Uterus (tissue), 4 donors: ENCODE measurements around the gene SEC24D. TPM values are rescaled to one million over a fixed set of nuclear protein-coding genes. Genes with fewer than 3 reads are reported as not detected.

Source experiments
- DNase-seq, 2 donors: peaks; one replicate each; pipeline ENCODE4 v3.0.0-alpha.2; 2019 to 2020
- H3K27ac ChIP-seq, 2 donors: fragments of 200-600 bp; sonication (generic); 1 replicate in 1 of 2; 2 replicates in 1 of 2; pipeline ENCODE4 v1.5.1; 2016 to 2018
- H3K27me3 ChIP-seq, 2 donors: fragments of 200-600 bp; sonication (generic); one replicate each; pipeline ENCODE4 v1.5.1; 2018 to 2019; ENCODE audit warnings: control low read depth in 1 of 2
- H3K36me3 ChIP-seq, 2 donors: fragments of 200-600 bp; sonication (generic); one replicate each; pipeline ENCODE4 v1.5.1; 2019; ENCODE audit warnings: control low read depth in 1 of 2
- H3K4me1 ChIP-seq, 2 donors: fragments of 200-600 bp; sonication (generic); one replicate each; pipeline ENCODE4 v1.5.1; 2018 to 2019; ENCODE audit warnings: control low read depth in 1 of 2
- H3K4me3 ChIP-seq, 2 donors: fragments of 200-600 bp; sonication (generic); 1 replicate in 1 of 2; 2 replicates in 1 of 2; pipeline ENCODE4 v1.5.1; 2018 to 2019; ENCODE audit warnings: mild to moderate bottlenecking in 1 of 2
- H3K9me3 ChIP-seq, 2 donors: fragments of 200-600 bp; sonication (generic); one replicate each; pipeline ENCODE4 v1.5.1; 2019; ENCODE audit warnings: control low read depth in 1 of 2
- POLR2A ChIP-seq, 2 donors: fragments of 450-650 bp; IDR thresholded peaks; one replicate each; pipeline ENCODE4 v1.6.1; 2016; ENCODE audit warnings: antibody characterized with exemption in 2 of 2, mild to moderate bottlenecking in 1 of 2, moderate library complexity in 1 of 2
- intact Hi-C: fragments of 100-400 bp; cut with DNase I; formaldehyde crosslinking; loops from one replicate; pipeline ENCODE4 v1.15.1; 2023; ENCODE audit warnings: low total_unique reads
- total RNA-seq, 4 donors: library from RNA; depleted of rRNA in 3 of 4; stranded (reverse); fragments of >200 nt in 3 of 4; gene quantifications; one replicate each; pipeline versions ENCODE4 v1.1.0 to v1.2.4, GENCODE V29; 2014 to 2023
- TF ChIP-seq, protein P1 (sequence below), 4 experiments: fragments of 200-600 bp in 2 of 4; fragments of 450-650 bp in 2 of 4; sonication (generic) in 2 of 4; IDR thresholded peaks; one replicate each; pipeline ENCODE4 v1.5.1; 2016 to 2019; ENCODE audit warnings: antibody characterized with exemption in 4 of 4, mild to moderate bottlenecking in 2 of 4, moderate library complexity in 1 of 4
- donor health status: DM: yes; HTN: yes; CAD: no.

Gene SEC24D
- total RNA-seq, 4 donors from 2014 or later, result 26.1 to 107 (median 61.0) TPM

DNA sequence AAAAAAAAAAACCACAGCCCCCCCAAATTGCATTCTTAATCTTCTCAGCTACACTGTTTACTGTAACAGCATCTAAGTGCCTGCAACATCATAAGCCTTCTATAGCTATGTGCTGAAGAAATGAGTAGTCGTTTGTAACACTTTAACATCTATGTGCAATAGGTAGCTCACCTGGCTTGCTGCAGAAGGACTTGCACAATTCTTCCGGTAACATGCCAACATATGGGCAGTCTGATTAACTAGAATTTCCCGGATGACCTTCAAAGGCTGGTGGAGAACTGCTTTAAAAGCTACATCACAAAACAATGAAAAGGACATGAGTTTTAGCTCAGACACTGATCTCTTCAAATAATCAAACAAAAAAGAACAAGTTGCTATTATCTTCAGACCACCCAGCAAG lies 97.8 kb downstream of the SEC24D start:
- intact Hi-C loops, result loop anchor here (10.0 kb wide), 1 partner anchor 237 kb away; no protein-coding TSS in a partner anchor
- Histone ChIP-seq H3K27ac (no peak overlapping the region), H3K27me3 (no peaks in the 10 kb centered on the region), H3K36me3 (no peaks in the 10 kb centered on the region), H3K4me3 (no peak overlapping the region), H3K4me1 (no peaks in the 10 kb centered on the region), H3K9me3 (no peaks in the 10 kb centered on the region)
- TF ChIP-seq POLR2A (IDR thresholded peaks at IDR 0.05), result no peak
- TF ChIP-seq, protein P1, sequence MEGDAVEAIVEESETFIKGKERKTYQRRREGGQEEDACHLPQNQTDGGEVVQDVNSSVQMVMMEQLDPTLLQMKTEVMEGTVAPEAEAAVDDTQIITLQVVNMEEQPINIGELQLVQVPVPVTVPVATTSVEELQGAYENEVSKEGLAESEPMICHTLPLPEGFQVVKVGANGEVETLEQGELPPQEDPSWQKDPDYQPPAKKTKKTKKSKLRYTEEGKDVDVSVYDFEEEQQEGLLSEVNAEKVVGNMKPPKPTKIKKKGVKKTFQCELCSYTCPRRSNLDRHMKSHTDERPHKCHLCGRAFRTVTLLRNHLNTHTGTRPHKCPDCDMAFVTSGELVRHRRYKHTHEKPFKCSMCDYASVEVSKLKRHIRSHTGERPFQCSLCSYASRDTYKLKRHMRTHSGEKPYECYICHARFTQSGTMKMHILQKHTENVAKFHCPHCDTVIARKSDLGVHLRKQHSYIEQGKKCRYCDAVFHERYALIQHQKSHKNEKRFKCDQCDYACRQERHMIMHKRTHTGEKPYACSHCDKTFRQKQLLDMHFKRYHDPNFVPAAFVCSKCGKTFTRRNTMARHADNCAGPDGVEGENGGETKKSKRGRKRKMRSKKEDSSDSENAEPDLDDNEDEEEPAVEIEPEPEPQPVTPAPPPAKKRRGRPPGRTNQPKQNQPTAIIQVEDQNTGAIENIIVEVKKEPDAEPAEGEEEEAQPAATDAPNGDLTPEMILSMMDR (IDR thresholded peaks at IDR 0.05), result no peak
- DNase-seq, result no peak

DNA sequence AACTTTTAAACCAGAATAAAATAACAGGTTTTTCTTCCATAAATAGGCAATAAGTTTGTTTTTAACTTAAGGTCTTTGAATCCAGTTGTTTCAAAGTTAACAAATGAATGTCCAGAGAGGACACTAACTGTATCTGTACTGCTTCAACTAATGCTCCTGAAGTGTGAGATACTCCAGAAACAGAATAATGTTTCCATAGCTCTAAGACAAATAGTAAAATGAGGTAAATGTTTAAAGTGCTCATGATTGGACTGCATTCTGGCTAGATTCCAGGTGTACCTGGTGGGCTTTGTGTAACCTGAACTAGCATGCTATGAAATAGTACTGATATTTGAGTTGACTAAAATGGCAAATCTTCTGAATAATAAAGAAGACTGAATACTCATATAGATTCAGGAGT lies 99.0 kb downstream of the SEC24D start:
- H3K4me1 ChIP-seq, result no peaks in the 10 kb centered on the region
- intact Hi-C loops, result loop anchor here (10.0 kb wide), 1 partner anchor 238 kb away; no protein-coding TSS in a partner anchor
- no peaks in the 10 kb centered on the region for H3K27me3 ChIP-seq
- no peaks in the 10 kb centered on the region for H3K9me3 ChIP-seq
- TF ChIP-seq, protein P1 (IDR thresholded peaks at IDR 0.05), result no peak
- TF ChIP-seq POLR2A (IDR thresholded peaks at IDR 0.05), result no peak
- no peaks in the 10 kb centered on the region for H3K36me3 ChIP-seq
- H3K27ac ChIP-seq, result no peak overlapping the region
- H3K4me3 ChIP-seq, result no peak overlapping the region
- DNase-seq, result no peak

DNA sequence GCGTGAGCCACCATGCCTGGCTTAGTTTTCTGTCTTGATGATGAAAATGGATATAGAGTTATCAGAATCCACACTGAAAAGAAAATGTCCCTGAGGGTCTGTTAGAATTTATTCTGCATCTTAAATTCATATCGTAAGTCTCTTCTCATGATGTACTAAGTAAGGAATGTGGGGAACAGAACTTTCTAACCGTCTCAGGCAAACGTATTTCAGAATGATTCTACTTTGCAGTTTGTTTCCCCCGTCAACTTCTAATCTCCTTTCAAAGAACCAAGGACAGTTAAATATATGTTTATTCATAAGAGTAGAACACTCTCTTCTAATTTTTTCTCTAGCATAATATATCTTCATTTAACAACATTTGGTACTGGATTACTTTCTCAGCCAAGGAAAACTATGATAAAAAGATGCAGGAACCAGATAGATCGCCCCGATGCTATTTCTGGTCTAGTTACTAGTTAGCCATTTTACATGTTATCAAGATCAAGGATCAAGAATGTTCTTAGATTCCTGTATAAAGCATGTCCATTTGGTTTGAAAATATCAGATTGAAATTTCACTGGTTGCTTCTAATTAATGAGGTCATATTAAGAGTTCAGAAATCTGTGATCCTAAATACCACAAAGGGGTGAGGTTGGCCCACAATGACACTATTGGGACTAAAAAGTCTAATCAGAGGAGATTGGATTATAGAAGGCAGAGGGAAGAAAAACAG lies 101.3 kb downstream of the SEC24D start:
- H3K4me1 ChIP-seq, result no peaks in the 10 kb centered on the region
- no peaks in the 10 kb centered on the region for H3K27me3 ChIP-seq
- no peak for DNase-seq
- no peak overlapping the region for H3K4me3 ChIP-seq
- H3K36me3 ChIP-seq, result no peaks in the 10 kb centered on the region
- intact Hi-C loops, result loop anchor here (10.0 kb wide), 1 partner anchor 240 kb away; no protein-coding TSS in a partner anchor
- no peaks in the 10 kb centered on the region for H3K9me3 ChIP-seq
- H3K27ac ChIP-seq, result peak overlapping the region in 1 of 2 donors; percentile 38
- TF ChIP-seq POLR2A (IDR thresholded peaks at IDR 0.05), result no peak
- TF ChIP-seq, protein P1 (IDR thresholded peaks at IDR 0.05), result no peak

DNA sequence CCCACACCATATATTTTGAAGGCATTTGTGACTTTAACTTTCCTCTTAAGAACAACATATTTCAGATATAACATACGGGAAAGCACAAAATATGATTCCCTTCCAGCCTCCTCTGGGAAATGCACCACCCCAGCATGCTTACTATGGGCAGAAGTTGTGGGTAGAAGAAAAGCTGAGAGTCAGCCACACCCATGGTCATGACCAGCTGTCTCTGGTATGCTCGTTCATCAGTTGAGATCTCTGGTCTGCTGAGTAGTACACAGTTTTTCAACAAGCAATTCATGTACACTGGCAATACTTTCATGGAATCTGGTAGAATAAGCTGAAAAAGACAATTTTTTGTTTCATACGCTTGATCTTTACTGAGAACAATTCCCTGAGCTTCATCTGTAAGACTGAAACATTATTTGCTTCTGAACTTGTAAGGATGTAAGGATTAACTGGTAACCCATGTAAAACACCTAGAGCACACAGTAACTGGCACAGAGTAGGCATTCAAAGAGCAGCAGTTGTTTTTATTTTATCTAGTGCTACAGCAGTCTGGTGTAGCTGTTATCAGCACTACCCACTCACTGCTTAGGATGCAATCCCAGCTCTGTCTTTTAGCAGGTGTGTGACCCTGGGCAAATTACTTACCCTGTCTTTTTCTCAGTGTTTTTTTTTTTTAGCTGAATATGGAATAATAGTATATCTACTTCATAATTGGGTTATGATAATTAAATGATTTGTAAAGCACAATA lies 103.2 kb downstream of the SEC24D start:
- no peak for DNase-seq
- H3K27me3 ChIP-seq, result no peaks in the 10 kb centered on the region
- intact Hi-C loops, result loop anchor here (10.0 kb wide), 1 partner anchor 242 kb away; no protein-coding TSS in a partner anchor
- H3K9me3 ChIP-seq, result no peaks in the 10 kb centered on the region
- no peak for TF ChIP-seq POLR2A (IDR thresholded peaks at IDR 0.05)
- TF ChIP-seq, protein P1 (IDR thresholded peaks at IDR 0.05), result no peak
- H3K27ac ChIP-seq, result no peak overlapping the region
- H3K4me1 ChIP-seq, result no peaks in the 10 kb centered on the region
- no peaks in the 10 kb centered on the region for H3K36me3 ChIP-seq
- H3K4me3 ChIP-seq, result no peak overlapping the region

DNA sequence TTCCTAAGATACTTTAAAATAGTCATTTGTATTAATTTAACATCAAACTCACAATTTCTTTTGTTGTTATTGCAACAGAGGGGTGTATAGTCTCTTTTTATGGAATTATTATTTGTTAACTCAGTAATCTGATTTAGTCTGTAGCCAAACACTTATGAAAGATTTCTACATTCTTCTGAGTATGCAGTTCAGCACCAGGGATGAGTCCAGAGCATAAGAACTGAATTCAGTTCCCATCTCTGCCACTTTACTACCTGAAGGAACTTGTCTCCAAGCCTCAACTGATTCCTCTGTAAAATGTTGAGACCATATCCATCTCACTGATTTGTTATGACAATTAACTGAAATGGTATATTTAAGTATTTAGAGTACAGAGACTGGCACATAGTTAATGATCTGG lies 105.2 kb downstream of the SEC24D start:
- TF ChIP-seq, protein P1 (IDR thresholded peaks at IDR 0.05), result no peak
- TF ChIP-seq POLR2A (IDR thresholded peaks at IDR 0.05), result no peak
- DNase-seq, result no peak
- H3K27me3 ChIP-seq, result no peaks in the 10 kb centered on the region
- H3K4me3 ChIP-seq, result no peak overlapping the region
- no peaks in the 10 kb centered on the region for H3K9me3 ChIP-seq
- H3K27ac ChIP-seq, result no peak overlapping the region
- intact Hi-C loops, result loop anchor here (10.0 kb wide), 1 partner anchor 244 kb away; no protein-coding TSS in a partner anchor
- H3K36me3 ChIP-seq, result no peaks in the 10 kb centered on the region
- no peaks in the 10 kb centered on the region for H3K4me1 ChIP-seq
